ENCODE results near the gene ALDH3A2. TPM values are rescaled to one million over a fixed set of nuclear protein-coding genes. Genes with fewer than 3 reads are reported as not detected.

Gene ALDH3A2
- total RNA-seq, result 10 to 100 TPM; 60.9 to 78.1 TPM

DNA sequence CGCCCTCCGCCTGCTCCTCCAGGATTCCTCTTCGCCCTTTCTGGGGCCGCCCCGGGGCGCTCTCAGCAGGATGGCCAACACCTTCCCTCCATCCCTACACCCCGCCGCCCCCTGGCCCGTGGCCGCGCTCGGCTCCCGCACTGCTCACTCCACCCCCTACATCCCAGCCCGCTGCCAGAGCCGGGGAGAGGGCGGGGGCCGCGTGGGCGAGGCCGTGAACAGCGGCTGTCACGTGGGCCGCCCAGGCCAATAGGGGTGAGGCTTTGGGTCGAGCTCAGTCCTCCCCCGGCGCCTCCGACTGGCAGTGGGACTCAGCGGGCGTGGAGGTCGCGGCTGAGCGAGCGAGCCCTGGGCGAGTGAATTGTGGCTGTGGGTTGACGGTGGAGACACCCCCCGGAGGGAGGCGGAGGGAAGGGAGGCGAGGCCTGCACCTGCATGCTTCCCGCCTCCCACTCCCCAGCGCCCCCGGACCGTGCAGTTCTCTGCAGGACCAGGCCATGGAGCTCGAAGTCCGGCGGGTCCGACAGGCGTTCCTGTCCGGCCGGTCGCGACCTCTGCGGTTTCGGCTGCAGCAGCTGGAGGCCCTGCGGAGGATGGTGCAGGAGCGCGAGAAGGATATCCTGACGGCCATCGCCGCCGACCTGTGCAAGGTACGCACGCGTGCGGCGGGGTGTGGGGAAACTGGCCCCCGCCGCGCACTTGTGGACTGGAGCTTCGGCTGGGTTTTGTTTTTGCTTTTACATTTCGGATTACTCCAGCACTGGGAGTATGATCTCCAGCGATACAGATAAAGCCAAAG, at the start of gene ALDH3A2:
TSS of gene ALDH3A2 (plus strand) at position 277 of the 799 bp plus-strand sequence. CDS start at position 498, 221 bp downstream.

DNA sequence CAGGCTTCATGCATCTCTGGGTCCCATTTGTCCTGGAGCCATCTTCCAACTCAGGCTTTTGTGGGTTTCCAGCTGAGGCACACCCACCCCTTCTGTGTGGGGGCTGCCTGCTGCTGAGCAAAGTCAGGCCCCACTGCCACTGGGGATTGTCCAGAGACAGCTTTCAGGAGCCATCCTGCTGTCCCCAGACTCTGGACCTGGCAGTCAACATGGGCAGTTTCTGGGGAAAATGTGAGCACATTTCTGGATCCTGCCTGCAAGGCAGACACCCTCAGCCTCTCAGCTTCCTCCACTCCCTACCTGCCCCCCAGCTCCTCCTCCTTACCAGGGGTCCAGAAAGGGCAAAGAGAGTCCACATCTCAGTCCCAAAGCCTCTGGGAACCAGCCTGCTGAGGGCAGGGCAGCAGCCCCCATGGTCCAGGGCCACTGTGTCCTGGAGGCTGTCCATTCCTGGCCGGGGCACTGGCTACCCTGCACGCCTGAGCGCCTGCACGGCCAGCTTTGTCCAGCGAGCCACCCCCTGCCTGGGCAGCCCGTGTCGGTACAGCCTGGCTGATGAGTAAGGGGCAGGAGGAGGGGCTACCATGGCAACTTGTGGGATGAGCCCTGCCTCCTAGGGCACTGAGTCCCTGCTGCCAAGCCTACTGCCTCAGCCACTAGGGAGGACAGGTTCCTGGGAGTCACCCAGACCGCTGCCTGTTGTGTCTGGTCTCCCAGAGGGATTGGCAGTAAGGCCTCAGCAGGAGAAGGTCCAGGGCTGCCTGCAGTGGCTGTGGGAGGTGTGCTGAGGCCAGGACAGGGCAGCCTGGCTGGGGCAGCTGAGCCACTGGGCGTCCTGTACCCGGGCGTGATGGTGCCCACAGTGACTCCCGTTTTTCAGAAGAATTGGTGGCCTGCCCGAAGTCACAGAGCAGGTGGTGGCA, 67.8 kb downstream of the ALDH3A2 start, which contains the start of gene SLC47A2:
TSS of gene SLC47A2 (minus strand) at position 477 of the 923 bp plus-strand sequence. CDS start at position 448, 29 bp downstream.

Small RNAs within 50 kb of the gene (small RNA-seq; reads per million reads assigned to genes)
- 0 reads per million in 2 donors for gene NMTRQ-TTG12-1
- 0 reads per million in 2 donors for gene RF00322

Other genes with a start within 250 kb of the ALDH3A2 start
- gene RNF112, start 237.5 kb upstream of the ALDH3A2 start, total RNA-seq, result under 1 TPM in 1 of 2 donors, not detected in 1; under 0.01 TPM
- 10 to 100 TPM in 1 of 2 donors, 1 to 10 TPM in 1; 9.3 to 11.3 TPM for gene SLC47A1, start 114.9 kb upstream of the ALDH3A2 start, total RNA-seq
- not detected for gene SLC47A2, start 67.8 kb downstream of the ALDH3A2 start, total RNA-seq
- gene ALDH3A1, start 99.5 kb downstream of the ALDH3A2 start, total RNA-seq, result under 1 TPM; 0.34 to 0.67 TPM
- 10 to 100 TPM; 15.7 to 33.0 TPM for gene ULK2, start 219.2 kb downstream of the ALDH3A2 start, total RNA-seq